B cell (primary cell): Measurements from ENCODE around the gene BCL6B. TPM values are rescaled to one million over a fixed set of nuclear protein-coding genes. Genes with fewer than 3 reads are reported as not detected.
"Not testable (repeated sequence)": the region's sequence is repeated elsewhere in the genome, so short reads cannot be mapped to it uniquely, and the experiment has no call there.

ENCODE experiments used
- ATAC-seq: fragments of 200-7000 bp; cut with Tn5 transposase; one replicate; pipeline ENCODE4 v1.10.0; 2021; ENCODE audit warnings: low read depth, mild to moderate bottlenecking, moderate number of reproducible peaks, moderate library complexity
- CTCF ChIA-PET: fragments of 350-600 bp; sonication (Branson Sonifier 250); formaldehyde crosslinking; loops from one replicate; lab custom pipeline; 2021; ENCODE audit warnings: antibody characterized with exemption, inconsistent platforms; lab: Charles Lee
- POLR2A ChIA-PET: fragments of 350-600 bp; sonication (Branson Sonifier 250); formaldehyde crosslinking; loops from one replicate; lab custom pipeline; 2021; ENCODE audit warnings: antibody characterized with exemption; lab: Charles Lee
- DNase-seq: peaks from one replicate; pipeline ENCODE4 v3.0.0; 2013
- H2AFZ ChIP-seq: 2 replicates; pipeline ENCODE4 v1.6.1; 2012; ENCODE audit warnings: mild to moderate bottlenecking, low read depth, low read length; ENCODE audit not compliant: insufficient read depth, poor library complexity, severe bottlenecking
- H3K27ac ChIP-seq, 2 donors: 1 replicate in 1 of 2; 2 replicates in 1 of 2; pipeline ENCODE4 v1.5.1; 2012 to 2013; ENCODE audit warnings: low read length in 2 of 2, mild to moderate bottlenecking in 2 of 2, moderate library complexity in 1 of 2
- H3K27me3 ChIP-seq, 4 experiments: fragments of 200-600 bp in 1 of 4; sonication (generic) in 1 of 4; replicated peaks in 1 of 4; 1 replicate in 2 of 4; 2 replicates in 2 of 4; pipeline versions ENCODE4 v1.6.1 to v1.7.0; 2013 to 2016; ENCODE audit warnings: low read length in 3 of 4, mild to moderate bottlenecking in 2 of 4, mixed read lengths in 1 of 4, moderate library complexity in 1 of 4; ENCODE audit not compliant: insufficient read depth in 4 of 4, control insufficient read depth in 3 of 4; ENCODE audit errors: control extremely low read depth in 1 of 4
- H3K36me3 ChIP-seq, 2 experiments: replicated peaks in 1 of 2; 1 replicate in 1 of 2; 2 replicates in 1 of 2; pipeline versions ENCODE4 v1.6.1 to v1.7.1; 2013; ENCODE audit warnings: low read length in 1 of 2; ENCODE audit not compliant: insufficient read depth in 2 of 2, control insufficient read depth in 1 of 2; ENCODE audit errors: control extremely low read depth in 1 of 2, extremely low read depth in 1 of 2
- H3K4me1 ChIP-seq, 2 donors: fragments of 200-600 bp in 1 of 2; sonication (generic) in 1 of 2; 1 replicate in 1 of 2; 2 replicates in 1 of 2; pipeline versions ENCODE4 v1.5.1 to v1.6.1; 2013 to 2017; ENCODE audit warnings: low read length in 2 of 2; ENCODE audit not compliant: control insufficient read depth in 2 of 2, insufficient read depth in 2 of 2
- H3K4me2 ChIP-seq: replicated peaks from 2 replicates; pipeline ENCODE3; 2012; ENCODE audit warnings: mild to moderate bottlenecking, low read depth, low read length; ENCODE audit not compliant: poor library complexity, severe bottlenecking
- H3K4me3 ChIP-seq, 5 experiments: fragments of 200-600 bp in 1 of 5; sonication (generic) in 1 of 5; 1 replicate in 3 of 5; 2 replicates in 2 of 5; pipeline versions ENCODE4 v1.5.1 to v1.7.0; 2011 to 2016; ENCODE audit warnings: low read length in 4 of 5, mild to moderate bottlenecking in 4 of 5, low read depth in 2 of 5, control low read depth in 1 of 5, moderate library complexity in 1 of 5; ENCODE audit not compliant: insufficient read depth in 1 of 5; ENCODE audit errors: control extremely low read depth in 1 of 5, extremely low read depth in 1 of 5
- H3K79me2 ChIP-seq: fragments of 200-600 bp; sonication (generic); one replicate; pipeline ENCODE4 v1.6.0; 2016; ENCODE audit warnings: low read length; ENCODE audit not compliant: control insufficient read depth, insufficient read depth
- H3K9ac ChIP-seq: fragments of 200-600 bp; sonication (generic); 2 replicates; pipeline ENCODE4 v1.6.1; 2017; ENCODE audit warnings: mild to moderate bottlenecking, low read length, moderate library complexity
- H3K9me3 ChIP-seq, 3 donors: one replicate each; pipeline versions ENCODE4 v1.6.1 to v1.7.1; 2013; ENCODE audit warnings: low read length in 2 of 3; ENCODE audit not compliant: control insufficient read depth in 2 of 3, insufficient read depth in 1 of 3; ENCODE audit errors: control extremely low read depth in 1 of 3
- H4K20me1 ChIP-seq: 2 replicates; pipeline ENCODE4 v1.6.0; 2012; ENCODE audit warnings: mild to moderate bottlenecking, low read length; ENCODE audit not compliant: insufficient read depth, control insufficient read depth, poor library complexity, severe bottlenecking
- H3K27ac Mint-ChIP-seq: one replicate; pipeline ENCODE4 v1.8.0; 2021; ENCODE audit warnings: mixed read lengths
- H3K27me3 Mint-ChIP-seq: one replicate; pipeline ENCODE4 v1.8.0; 2021; ENCODE audit warnings: mixed read lengths
- H3K4me1 Mint-ChIP-seq: one replicate; pipeline ENCODE4 v1.8.0; 2021; ENCODE audit warnings: mixed read lengths
- H3K4me3 Mint-ChIP-seq: one replicate; pipeline ENCODE4 v1.8.0; 2021; ENCODE audit warnings: mixed read lengths
- H3K9me3 Mint-ChIP-seq: one replicate; pipeline ENCODE4 v1.8.0; 2022; ENCODE audit warnings: mixed read lengths; ENCODE audit not compliant: insufficient read depth
- CTCF ChIP-seq: fragments of 200-600 bp; IDR thresholded peaks from one replicate; pipeline ENCODE4 v1.8.0; 2022; ENCODE audit warnings: antibody characterized with exemption, mild to moderate bottlenecking
- EZH2 ChIP-seq: IDR thresholded peaks from 2 replicates; pipeline ENCODE4 v1.6.1; 2012; ENCODE audit warnings: borderline replicate concordance, low read depth, mild to moderate bottlenecking, moderate library complexity, low read length; ENCODE audit not compliant: insufficient read depth, poor library complexity, severe bottlenecking
- WGBS: methylation state at CpG from one replicate; pipeline ENCODE4 v1.1.5; 2013; ENCODE audit warnings: missing lambda C conversion rate; ENCODE audit not compliant: insufficient coverage; 5-methylcytosine and 5-hydroxymethylcytosine counted together
- intact Hi-C: fragments of 100-400 bp; cut with micrococcal nuclease; formaldehyde crosslinking; loops from one replicate; pipeline ENCODE4 v1.10.0; 2022
- polyA plus RNA-seq: library from polyadenylated mRNA; depleted of rRNA; stranded (reverse); fragments of >200 nt; gene quantifications from 2 replicates; pipeline ENCODE4 v1.2.3, GENCODE V29; 2012
- total RNA-seq, 2 donors: library from RNA; stranded (reverse); fragments of 120-200 nt in 1 of 2; gene quantifications; 1 replicate in 1 of 2; 2 replicates in 1 of 2; pipeline versions ENCODE4 v1.2.3 to v1.2.4, GENCODE V29; 2013 to 2022

Gene BCL6B
- total and polyA plus RNA-seq, 2 donors (not counting 1 experiment from before 2014, with no cell fraction given): 0.25 to 0.34 TPM

- Mint-ChIP-seq H3K4me3 (no peak overlapping the region), H3K27ac (no peak overlapping the region), H3K4me1 (no peaks in the 10 kb centered on the region), H3K27me3 (no peaks in the 10 kb centered on the region), H3K9me3 (no peaks in the 10 kb centered on the region)
- Histone ChIP-seq H3K4me3 (no peak overlapping the region), H2AFZ (no peak overlapping the region), H3K27ac (no peak overlapping the region), H3K9ac (no peak overlapping the region), H3K79me2 (no peaks in the 10 kb centered on the region), H3K9me3 (no peaks in the 10 kb centered on the region), H4K20me1 (no peaks in the 10 kb centered on the region), H3K27me3 (no peaks in the 10 kb centered on the region), H3K4me1 (no peaks in the 10 kb centered on the region), H3K36me3 (no peaks in the 10 kb centered on the region), H3K4me2 (no peak overlapping the region)
- intact Hi-C loops: no loop called here
- TF ChIP-seq CTCF (no peak), EZH2 (no peak)
- ATAC-seq (no peak), DNase-seq (no peak)
- WGBS: 88% methylated on average over 2 of the region's 3 CpGs
- CTCF ChIA-PET: interaction anchor here (0.6 kb wide), 1 partner anchor 616 kb away, joined by 3 read pairs; no protein-coding TSS in a partner anchor
- POLR2A ChIA-PET: no interaction called here
Measured at GRCh38 chr17:6986676-6987075, 36.2 kb upstream of the BCL6B start.

- WGBS: 90% methylated on average over 2 of the region's 2 CpGs
- no peak overlapping the region for H3K4me3 ChIP-seq
- intact Hi-C loops: no loop called here
- no peaks in the 10 kb centered on the region for H3K36me3 ChIP-seq
- ChIA-PET POLR2A (no interaction called here), CTCF (interaction anchor here (1.0 to 2.2 kb wide), 2 partner anchors 15 to 75 kb away, joined by 3 to 9 read pairs; no protein-coding TSS in a partner anchor)
- H3K27me3 ChIP-seq: no peaks in the 10 kb centered on the region
- H3K9me3 ChIP-seq: no peaks in the 10 kb centered on the region
- DNase-seq (no peak), ATAC-seq (no peak)
- H3K4me3 Mint-ChIP-seq: no peak overlapping the region
- H3K79me2 ChIP-seq: no peaks in the 10 kb centered on the region
- H3K27me3 Mint-ChIP-seq: no peaks in the 10 kb centered on the region
- no peaks in the 10 kb centered on the region for H3K4me1 ChIP-seq
- H4K20me1 ChIP-seq: no peaks in the 10 kb centered on the region
- H3K4me2 ChIP-seq: no peak overlapping the region
- peaks cover 1% of the 10 kb centered on the region for H3K4me1 Mint-ChIP-seq
- H3K27ac ChIP-seq: no peak overlapping the region
- no peak overlapping the region for H2AFZ ChIP-seq
- H3K9ac ChIP-seq: no peak overlapping the region
- no peaks in the 10 kb centered on the region for H3K9me3 Mint-ChIP-seq
- H3K27ac Mint-ChIP-seq: no peak overlapping the region
- TF ChIP-seq CTCF (no peak), EZH2 (no peak)
Measured at GRCh38 chr17:6989779-6990178, 33.1 kb upstream of the BCL6B start.

- H3K4me1 ChIP-seq, H3K4me1 Mint-ChIP-seq, H3K27ac Mint-ChIP-seq, H3K4me3 Mint-ChIP-seq, H3K4me3 ChIP-seq, DNase-seq, H3K79me2 ChIP-seq, H3K4me2 ChIP-seq, H2AFZ ChIP-seq, ATAC-seq, H3K9me3 Mint-ChIP-seq, H3K9me3 ChIP-seq, H3K27me3 Mint-ChIP-seq, H3K27ac ChIP-seq, H3K9ac ChIP-seq, intact Hi-C loops, POLR2A ChIA-PET, H3K27me3 ChIP-seq: not testable (repeated sequence)
- Histone ChIP-seq H4K20me1 (peaks cover 20% of the 10 kb centered on the region), H3K36me3 (peaks cover 4 to 17% of the 10 kb centered on the region in 2 experiments)
- CTCF ChIA-PET: interaction anchor here (0.8 to 2.5 kb wide), 7 partner anchors 8 to 83 kb away, joined by 3 to 6 read pairs (median 3); no protein-coding TSS in a partner anchor
- WGBS: 83% methylated on average over 1 of the region's 5 CpGs
Measured at GRCh38 chr17:6993613-6994056, 29.2 kb upstream of the BCL6B start.
